Stimulated activated CD8-positive, alpha-beta memory T cell treated with anti-CD3 and anti-CD28 coated beads, Interleukin-4, amount 100 ng/mL, for 24 hours (primary cell): ENCODE results near the gene PRR5.
"Not testable (repeated sequence)": the region's sequence is repeated elsewhere in the genome, so short reads cannot be mapped to it uniquely, and the experiment has no call there.

ENCODE experiments used
- DNase-seq: peaks from one replicate; pipeline ENCODE4 v3.0.0-alpha.2; 2020; ENCODE audit warnings: low read depth

PRR5 gene

GRCh38 chr22:44735518-44736428 lies 33.8 kb downstream of the PRR5 start:
- peak; percentile 78 for DNase-seq

- DNase-seq = no peak
Observed at GRCh38 chr22:44736581-44737405, 34.8 kb downstream of the PRR5 start.

- no peak for DNase-seq
Observed at GRCh38 chr22:44737406-44738346, 35.7 kb downstream of the PRR5 start.

- DNase-seq = no peak
Observed at GRCh38 chr22:44738347-44738715, 36.3 kb downstream of the PRR5 start.

GRCh38 chr22:44739024-44739423 lies 37.0 kb downstream of the PRR5 start:
- DNase-seq = no peak

- DNase-seq = not testable (repeated sequence)
Observed at GRCh38 chr22:44739666-44740065, 37.7 kb downstream of the PRR5 start.

GRCh38 chr22:44740307-44740706 lies 38.3 kb downstream of the PRR5 start:
- no peak for DNase-seq

GRCh38 chr22:44741929-44742328 lies 39.9 kb downstream of the PRR5 start:
- DNase-seq = no peak

GRCh38 chr22:44743247-44743646 lies 41.2 kb downstream of the PRR5 start:
- no peak for DNase-seq

GRCh38 chr22:44743804-44744211 lies 41.8 kb downstream of the PRR5 start:
- DNase-seq = no peak

- no peak for DNase-seq
Observed at GRCh38 chr22:44745853-44746789, 44.1 kb downstream of the PRR5 start.

- DNase-seq = not testable (repeated sequence)
Observed at GRCh38 chr22:44747784-44748127, 45.8 kb downstream of the PRR5 start.

- DNase-seq = no peak
Observed at GRCh38 chr22:44748524-44748923, 46.5 kb downstream of the PRR5 start.

GRCh38 chr22:44750481-44750880 lies 48.5 kb downstream of the PRR5 start:
- no peak for DNase-seq

- no peak for DNase-seq
Observed at GRCh38 chr22:44752285-44753188, 50.5 kb downstream of the PRR5 start, which contains the start of gene ARHGAP8. ARHGAP8 (plus strand) TSS chr22:44752575; CDS start chr22:44786528, 33,953 bp downstream.

- no peak for DNase-seq
Observed at GRCh38 chr22:44753189-44754042, 51.4 kb downstream of the PRR5 start.

GRCh38 chr22:44754998-44755397 lies 53.0 kb downstream of the PRR5 start:
- DNase-seq = no peak

GRCh38 chr22:44755417-44755816 lies 53.4 kb downstream of the PRR5 start:
- DNase-seq = no peak

- DNase-seq = no peak
Observed at GRCh38 chr22:44755956-44756361, 54.0 kb downstream of the PRR5 start.
